Stimulated activated CD4-positive, alpha-beta T cell treated with anti-CD3 and anti-CD28 coated beads, Interleukin-15, amount 100 ng/mL, for 48 hours (primary cell): Measurements from ENCODE around the gene RIBC1.
A peak's percentile ranks its signal among the peaks of the same experiment; 100 is the strongest.
"Not testable (repeated sequence)": the region's sequence is repeated elsewhere in the genome, so short reads cannot be mapped to it uniquely, and the experiment has no call there.

Experiments used
- DNase-seq, 2 donors: peaks; one replicate each; pipeline ENCODE4 v3.0.0-alpha.2; 2020; ENCODE audit warnings: low read depth in 2 of 2

Gene RIBC1

GRCh38 chrX:53435997-53436396 lies 13.3 kb downstream of the RIBC1 start:
- DNase-seq, result peak; percentile 44 to 59

- no peak for DNase-seq
Observed at GRCh38 chrX:53437206-53437605, 14.5 kb downstream of the RIBC1 start.

GRCh38 chrX:53438174-53438831 lies 15.6 kb downstream of the RIBC1 start:
- DNase-seq, result no peak

- no peak for DNase-seq
Observed at GRCh38 chrX:53438832-53439230, 16.2 kb downstream of the RIBC1 start.

GRCh38 chrX:53440101-53440500 lies 17.4 kb downstream of the RIBC1 start:
- no peak for DNase-seq

- no peak for DNase-seq
Observed at GRCh38 chrX:53440621-53441517, 18.2 kb downstream of the RIBC1 start.

GRCh38 chrX:53441531-53442321 lies 19.1 kb downstream of the RIBC1 start:
- peak; percentile 50 to 68 for DNase-seq

- no peak for DNase-seq
Observed at GRCh38 chrX:53442322-53442631, 19.6 kb downstream of the RIBC1 start.

- DNase-seq, result peak in 1 of 2 donors; percentile 47
Observed at GRCh38 chrX:53445977-53446376, 23.3 kb downstream of the RIBC1 start.

GRCh38 chrX:53447441-53447840 lies 24.8 kb downstream of the RIBC1 start:
- DNase-seq, result no peak

GRCh38 chrX:53449632-53450031 lies 27.0 kb downstream of the RIBC1 start:
- no peak for DNase-seq

- no peak for DNase-seq
Observed at GRCh38 chrX:53452812-53453211, 30.1 kb downstream of the RIBC1 start.

- no peak for DNase-seq
Observed at GRCh38 chrX:53456254-53456653, 33.6 kb downstream of the RIBC1 start.

- DNase-seq, result no peak
Observed at GRCh38 chrX:53458082-53458481, 35.4 kb downstream of the RIBC1 start.

- DNase-seq, result not testable (repeated sequence)
Observed at GRCh38 chrX:53468659-53469058, 46.0 kb downstream of the RIBC1 start.

GRCh38 chrX:53471346-53471745 lies 48.7 kb downstream of the RIBC1 start:
- no peak for DNase-seq

GRCh38 chrX:53474707-53475106 lies 52.0 kb downstream of the RIBC1 start:
- no peak for DNase-seq

- no peak for DNase-seq
Observed at GRCh38 chrX:53476371-53476770, 53.7 kb downstream of the RIBC1 start.

GRCh38 chrX:53479301-53479700 lies 56.6 kb downstream of the RIBC1 start:
- DNase-seq, result no peak
